ENCODE results near the gene MRPS7. TPM values are rescaled to one million over a fixed set of nuclear protein-coding genes. Genes with fewer than 3 reads are reported as not detected.
"Not testable (repeated sequence)": the region's sequence is repeated elsewhere in the genome, so short reads cannot be mapped to it uniquely, and the experiment has no call there.

The MRPS7 gene
- total RNA-seq, 1 donor from 2014 or later = 21.8 TPM

GRCh38 chr17:75269844-75270217 lies 8.2 kb downstream of the MRPS7 start:
- intact Hi-C loops (cut with DNase I) = no loop called here
- ATAC-seq (peak; percentile 1), DNase-seq (ENCODE audit: low spot score) (no peak)

DNA sequence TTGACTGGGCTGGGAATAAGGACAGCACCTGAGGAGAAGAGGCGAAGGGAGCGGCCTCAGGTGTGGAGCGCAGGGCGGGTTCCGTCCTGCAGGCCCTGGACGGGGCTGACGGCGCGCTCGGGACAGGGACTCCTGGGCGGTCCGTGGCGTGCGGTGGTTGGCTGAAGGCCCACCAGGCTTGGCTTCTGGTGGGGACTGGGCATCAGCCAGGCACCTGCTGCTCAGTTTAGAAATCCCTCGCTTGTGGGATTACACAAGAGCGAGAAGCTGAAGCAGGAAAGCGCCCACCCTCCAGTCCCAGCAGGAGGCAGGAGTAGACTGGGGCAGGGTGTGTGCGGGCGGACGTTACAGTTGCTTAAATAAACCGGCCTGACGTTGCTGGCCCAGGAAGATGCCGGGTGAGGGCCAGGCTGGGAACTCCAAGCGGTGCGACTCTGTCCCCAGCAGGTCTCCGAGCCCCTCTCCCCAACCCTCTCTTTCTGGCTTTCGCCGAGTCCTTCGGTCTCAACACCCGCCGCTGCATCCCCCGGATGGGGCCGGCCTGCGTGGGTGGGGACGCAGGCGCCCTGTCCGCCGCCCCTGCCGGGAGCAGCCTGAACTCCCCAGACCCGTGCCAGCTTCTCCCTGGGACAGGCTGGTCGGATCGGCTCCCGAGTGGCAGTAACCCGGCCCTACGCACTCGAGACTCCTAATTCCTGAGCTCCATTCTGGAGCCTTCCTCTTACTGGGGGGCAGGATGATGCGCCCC lies 8.7 kb downstream of the MRPS7 start:
- peak; percentile 58 for ATAC-seq
- intact Hi-C loops (cut with DNase I) = no loop called here
- peak; percentile 79 for DNase-seq (ENCODE audit: low spot score)

- DNase-seq (ENCODE audit: low spot score) (no peak), ATAC-seq (peak; percentile 15)
- intact Hi-C loops (cut with DNase I) = no loop called here
These were observed 9.2 kb downstream of the MRPS7 start, which contains the start of gene MIF4GD for GRCh38 chr17:75270966-75271232. Gene MIF4GD (minus strand): TSS chr17:75271231. CDS start chr17:75270195, 1,036 bp downstream.

- peak; percentile 85 for DNase-seq (ENCODE audit: low spot score)
- intact Hi-C loops (cut with DNase I) = no loop called here
- ATAC-seq = peak; percentile 63
These were observed 9.7 kb downstream of the MRPS7 start for GRCh38 chr17:75271233-75271954.

- DNase-seq (ENCODE audit: low spot score) = no peak
- intact Hi-C loops (cut with DNase I) = no loop called here
- no peak for ATAC-seq
These were observed 10.5 kb downstream of the MRPS7 start for GRCh38 chr17:75271955-75272847.

GRCh38 chr17:75272848-75273184 lies 11.1 kb downstream of the MRPS7 start:
- no peak for DNase-seq (ENCODE audit: low spot score)
- intact Hi-C loops (cut with DNase I) = no loop called here

GRCh38 chr17:75273977-75274708 lies 12.5 kb downstream of the MRPS7 start:
- ATAC-seq (no peak), DNase-seq (ENCODE audit: low spot score) (no peak)
- intact Hi-C loops (cut with DNase I) = no loop called here

More at GRCh38 chr17:75272848-75273184, 11.1 kb downstream of the MRPS7 start:
- no peak for ATAC-seq

DNA sequence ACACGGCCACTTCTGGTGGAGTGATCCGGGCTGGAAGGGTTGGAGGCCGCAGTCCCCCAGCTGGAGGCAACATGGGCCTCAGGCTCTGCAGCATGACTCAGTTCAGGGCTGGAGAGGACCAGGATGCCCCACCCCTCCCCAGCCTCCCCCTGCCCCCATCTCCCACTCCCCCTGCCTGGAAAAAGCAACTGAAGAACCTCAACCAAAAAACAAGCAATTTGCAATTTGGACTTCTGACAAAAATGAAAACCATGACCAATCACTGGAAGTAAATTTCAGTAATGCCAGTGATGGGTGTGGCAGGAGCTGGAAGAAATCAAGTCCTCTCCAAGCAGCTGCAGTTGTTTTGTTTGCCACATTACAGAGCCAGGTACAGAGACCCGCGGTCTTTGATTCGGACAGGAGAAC lies 16.0 kb downstream of the MRPS7 start:
- DNase-seq (ENCODE audit: low spot score) = no peak
- intact Hi-C loops (cut with DNase I) = no loop called here
- ATAC-seq = no peak

DNA sequence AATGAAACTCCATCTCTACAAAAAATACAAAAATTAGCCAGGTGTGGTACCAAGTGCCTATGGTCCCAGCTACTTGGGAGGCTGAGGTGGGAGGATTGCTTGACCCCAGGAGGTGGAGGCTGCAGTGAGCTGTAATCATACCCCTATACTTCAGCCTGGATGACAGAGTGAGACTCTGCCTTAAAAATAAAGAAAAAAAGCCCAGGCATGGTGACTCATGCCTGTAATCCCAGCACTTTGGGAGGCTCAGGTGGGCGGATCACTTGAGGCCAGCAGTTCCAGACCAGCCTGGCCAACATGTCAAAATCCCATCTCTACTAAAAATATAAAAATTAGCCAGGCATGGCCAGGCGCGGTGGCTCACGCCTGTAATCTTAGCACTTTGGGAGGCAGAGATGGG lies 18.5 kb downstream of the MRPS7 start:
- ATAC-seq; intact Hi-C loops (cut with DNase I); DNase-seq (ENCODE audit: low spot score): not testable (repeated sequence)

GRCh38 chr17:75285123-75285522 lies 23.4 kb downstream of the MRPS7 start:
- intact Hi-C loops (cut with DNase I) = no loop called here
- DNase-seq (ENCODE audit: low spot score) (no peak), ATAC-seq (no peak)

DNA sequence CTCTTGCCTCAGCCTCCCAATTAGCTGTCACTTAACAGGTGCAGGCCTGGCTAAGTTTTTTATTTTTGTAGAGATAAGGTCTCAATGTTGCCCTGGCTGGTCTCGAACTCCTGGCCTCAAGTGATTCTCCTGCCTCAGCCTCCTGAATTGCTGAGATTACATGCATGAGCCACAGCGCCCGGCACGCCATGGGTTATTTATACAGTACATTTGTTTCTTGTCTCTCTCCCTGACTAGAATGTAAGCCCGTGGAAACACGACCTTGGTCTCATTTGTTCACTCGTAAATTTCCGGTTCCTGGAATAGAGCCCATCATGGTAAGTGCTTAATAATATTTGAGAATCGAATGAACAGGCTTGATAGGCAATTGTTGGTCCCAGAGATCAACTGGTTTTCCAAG lies 25.5 kb downstream of the MRPS7 start:
- ATAC-seq (no peak), DNase-seq (ENCODE audit: low spot score) (no peak)
- intact Hi-C loops (cut with DNase I) = no loop called here

DNA sequence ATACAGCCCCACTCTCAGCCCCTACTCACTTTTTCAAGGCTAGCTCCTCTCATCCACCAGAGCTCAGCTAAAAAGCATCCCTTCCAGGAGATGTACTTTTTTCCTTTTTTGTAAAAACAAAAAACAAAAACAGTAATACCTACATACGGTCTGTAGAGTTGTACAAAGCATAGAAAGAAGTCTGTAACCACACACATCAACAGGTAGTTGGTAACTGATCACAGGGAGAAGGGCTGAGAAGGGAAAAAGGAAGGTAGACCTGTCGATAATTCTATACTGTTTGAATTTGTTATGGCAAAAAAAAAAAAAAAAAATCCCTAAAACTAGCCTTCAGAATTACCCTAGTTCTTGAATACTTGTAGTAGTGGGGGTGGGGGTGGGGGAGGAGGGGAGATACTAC lies 26.7 kb downstream of the MRPS7 start:
- DNase-seq (ENCODE audit: low spot score) (no peak), ATAC-seq (no peak)
- intact Hi-C loops (cut with DNase I) = no loop called here

GRCh38 chr17:75288770-75289114 lies 27.1 kb downstream of the MRPS7 start:
- intact Hi-C loops (cut with DNase I) = no loop called here
- no peak for DNase-seq (ENCODE audit: low spot score)
- peak; percentile 2 for ATAC-seq

GRCh38 chr17:75289115-75289831 lies 27.6 kb downstream of the MRPS7 start, which contains the start of gene SLC25A19:
Gene SLC25A19 (minus strand): TSS chr17:75289433. CDS start chr17:75286764, 2,669 bp downstream.
- ATAC-seq (peak; percentile 99), DNase-seq (ENCODE audit: low spot score) (peak; percentile 97)
- intact Hi-C loops (cut with DNase I) = no loop called here

DNA sequence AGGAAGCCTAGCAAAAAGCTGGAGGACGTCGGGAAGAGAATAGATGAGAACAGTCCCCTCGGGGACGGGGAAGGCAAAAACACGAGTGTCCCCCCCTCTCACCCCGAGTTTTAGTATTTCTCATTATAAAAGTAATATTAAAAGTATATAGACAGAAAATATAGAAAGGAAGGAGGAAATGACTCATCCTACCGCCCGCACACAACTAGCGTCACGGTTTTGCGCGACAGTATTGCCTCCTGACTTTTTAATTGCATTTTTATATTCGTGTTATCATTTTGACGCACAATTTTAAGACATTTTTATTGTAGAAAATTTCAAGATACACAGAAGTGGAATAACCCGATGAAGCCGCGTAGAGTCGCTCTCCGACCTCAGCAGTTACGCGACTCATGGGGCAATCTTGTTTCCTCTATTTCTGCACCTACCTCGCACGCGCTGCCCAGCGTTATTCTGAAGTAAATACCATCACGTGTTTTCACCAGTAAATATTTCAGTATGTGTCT lies 28.2 kb downstream of the MRPS7 start:
- ATAC-seq = peak; percentile 63
- DNase-seq (ENCODE audit: low spot score) = no peak
- intact Hi-C loops (cut with DNase I) = no loop called here

DNA sequence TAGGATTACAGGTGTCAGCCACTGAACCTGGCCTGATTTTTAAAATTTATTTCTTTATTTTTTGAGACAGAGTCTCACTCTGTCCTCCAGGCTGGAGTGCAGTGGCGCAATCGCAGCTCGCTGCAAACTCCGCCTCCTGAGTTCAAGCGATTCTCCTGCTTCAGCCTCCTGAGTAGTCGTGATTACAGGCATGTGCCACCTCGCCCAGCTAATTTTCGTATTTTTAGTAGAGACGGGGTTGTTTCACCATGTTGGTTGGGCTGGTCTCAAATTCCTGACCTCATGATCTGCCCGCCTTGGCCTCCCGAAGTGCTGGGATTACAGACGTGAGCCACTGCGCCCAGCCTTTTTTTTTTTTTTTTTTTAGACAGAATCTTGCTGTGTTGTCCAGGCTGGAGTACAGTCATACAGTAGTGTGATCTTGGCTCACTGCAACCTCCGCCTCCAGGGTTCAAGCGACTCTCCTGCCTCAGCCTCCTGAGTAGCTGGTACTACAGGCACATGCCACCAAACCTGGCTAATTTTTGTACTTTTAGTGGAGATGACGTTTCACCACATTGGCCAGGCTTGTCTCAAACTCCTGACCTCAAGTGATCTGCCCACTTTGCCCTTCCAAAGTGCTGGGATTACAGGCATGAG lies 31.2 kb downstream of the MRPS7 start:
- intact Hi-C loops (cut with DNase I); ATAC-seq; DNase-seq (ENCODE audit: low spot score): not testable (repeated sequence)

GRCh38 chr17:75295201-75296158 lies 33.8 kb downstream of the MRPS7 start:
- ATAC-seq = peak; percentile 58

More at GRCh38 chr17:75295201-75296158, 33.8 kb downstream of the MRPS7 start:
- DNase-seq (ENCODE audit: low spot score) = no peak
- intact Hi-C loops (cut with DNase I) = no loop called here

Data from sciatic nerve (tissue), 2 donors.